HS-5 (cell line): ENCODE data around the gene CS.

ENCODE experiments used
- DNase-seq: peaks from one replicate; pipeline ENCODE4 v3.0.0-alpha.2; 2012; ENCODE audit warnings: low read depth

The CS gene

GRCh38 chr12:56244494-56244893 lies 55.6 kb downstream of the CS start:
- no peak for DNase-seq

- DNase-seq, result no peak
Observed at GRCh38 chr12:56243731-56244181, 56.4 kb downstream of the CS start.

- DNase-seq, result no peak
Observed at GRCh38 chr12:56242986-56243385, 57.1 kb downstream of the CS start.

DNA sequence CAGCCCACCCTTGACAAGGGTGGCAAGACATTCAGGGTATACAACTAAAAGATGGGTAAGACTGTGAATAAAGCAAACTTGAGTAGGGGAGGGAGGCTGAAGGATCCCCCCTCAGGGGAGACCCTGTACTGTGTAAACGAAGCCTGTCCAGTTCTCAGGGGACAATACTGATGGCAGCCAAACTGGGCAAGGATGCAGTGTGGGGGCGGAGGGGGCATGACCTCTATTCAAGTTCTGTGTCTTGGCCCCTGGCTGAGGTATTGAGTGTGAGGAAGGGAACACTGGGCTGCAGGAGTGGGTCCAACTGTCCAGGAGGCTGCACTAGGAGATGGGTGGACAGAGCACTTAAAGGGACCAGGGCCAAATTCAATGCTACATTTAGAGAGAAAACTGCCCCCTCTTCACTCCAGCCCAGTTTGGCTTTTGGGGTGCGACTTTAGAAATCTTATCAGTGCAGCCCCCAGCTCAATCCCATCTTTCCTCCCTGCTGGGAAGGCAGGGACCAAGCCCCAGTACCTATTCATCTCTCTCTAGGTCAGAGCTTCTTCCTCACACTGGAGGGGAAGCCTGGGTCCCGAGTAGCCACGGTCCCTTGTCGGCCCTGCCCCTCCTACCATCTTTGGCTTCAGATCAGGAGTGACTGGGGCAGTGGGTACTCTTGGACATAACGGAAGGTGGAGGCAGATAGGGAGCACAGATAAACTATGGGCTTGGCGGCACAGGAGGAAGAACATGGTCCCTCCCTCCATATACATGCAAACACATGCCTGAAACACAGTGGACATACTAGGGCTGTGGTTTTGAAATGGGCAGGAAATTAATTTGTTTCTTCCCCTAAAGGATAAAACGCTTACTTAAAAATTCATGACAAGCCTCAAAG lies 58.5 kb downstream of the CS start:
- no peak for DNase-seq

- DNase-seq, result no peak
Observed at GRCh38 chr12:56237552-56237951, 62.6 kb downstream of the CS start.

DNA sequence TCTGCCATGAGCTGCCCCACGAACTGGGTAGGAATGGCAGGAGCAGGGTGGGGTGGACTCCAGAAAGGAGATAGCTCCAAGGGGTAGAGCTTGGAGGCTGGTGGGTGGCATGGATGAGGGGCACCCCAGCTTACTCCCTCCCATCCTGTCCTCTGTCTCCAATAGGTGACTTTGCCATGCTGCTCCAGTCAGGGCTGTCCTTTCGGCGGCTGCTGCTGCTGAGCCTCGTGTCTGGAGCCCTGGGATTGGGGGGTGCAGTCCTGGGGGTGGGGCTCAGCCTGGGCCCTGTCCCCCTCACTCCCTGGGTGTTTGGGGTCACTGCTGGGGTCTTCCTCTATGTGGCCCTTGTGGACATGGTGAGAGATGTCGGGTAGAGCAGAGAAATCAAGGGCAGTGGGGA lies 63.1 kb downstream of the CS start:
- DNase-seq, result no peak

DNA sequence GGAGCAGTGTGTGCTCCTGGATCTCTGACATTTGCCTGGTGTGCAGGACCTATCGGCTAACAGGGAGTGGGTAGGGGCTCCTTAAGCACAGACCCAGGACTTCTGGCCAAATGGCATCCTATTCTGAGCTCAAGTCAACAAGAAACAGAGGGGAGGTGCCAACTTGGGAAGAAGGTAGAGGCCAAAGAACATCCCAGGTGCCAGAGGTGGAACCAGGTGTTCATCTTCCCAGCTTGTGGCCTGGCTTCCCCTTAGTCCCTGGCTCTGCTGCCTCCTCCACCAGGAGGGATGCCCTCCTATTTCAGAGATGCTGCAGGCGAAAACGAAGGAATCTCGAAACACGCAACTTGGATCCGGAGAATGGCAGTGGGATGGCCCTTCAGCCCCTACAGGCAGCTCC lies 64.0 kb downstream of the CS start:
- DNase-seq, result no peak

DNA sequence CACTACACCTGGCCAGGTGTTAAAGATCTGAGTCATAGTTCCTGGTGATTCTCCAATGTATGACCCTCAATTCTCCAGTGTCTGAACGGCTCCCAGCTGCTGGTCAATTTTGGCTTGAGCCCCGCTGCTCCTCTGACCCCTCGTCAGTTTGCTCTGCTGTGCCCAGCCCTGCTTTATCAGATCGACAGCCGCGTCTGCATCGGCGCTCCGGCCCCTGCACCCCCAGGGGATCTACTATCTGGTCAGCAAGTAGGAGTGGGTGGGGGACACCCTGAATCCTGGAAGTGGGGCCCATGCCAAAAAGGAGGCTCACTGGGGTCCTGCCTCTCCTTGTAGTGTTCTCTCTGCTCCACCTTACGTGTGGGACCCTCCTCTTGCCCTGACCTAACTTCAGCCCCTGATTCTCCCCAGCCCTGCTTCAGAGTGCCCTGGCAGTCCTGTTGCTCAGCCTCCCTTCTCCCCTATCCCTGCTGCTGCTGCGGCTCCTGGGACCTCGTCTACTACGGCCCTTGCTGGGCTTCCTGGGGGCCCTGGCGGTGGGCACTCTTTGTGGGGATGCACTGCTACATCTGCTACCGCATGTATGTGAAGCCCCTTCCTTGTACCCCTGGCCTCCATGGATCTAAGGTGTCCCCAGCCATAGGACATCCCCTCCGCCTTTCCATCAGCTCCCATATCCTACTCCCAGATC lies 65.2 kb downstream of the CS start:
- no peak for DNase-seq

DNA sequence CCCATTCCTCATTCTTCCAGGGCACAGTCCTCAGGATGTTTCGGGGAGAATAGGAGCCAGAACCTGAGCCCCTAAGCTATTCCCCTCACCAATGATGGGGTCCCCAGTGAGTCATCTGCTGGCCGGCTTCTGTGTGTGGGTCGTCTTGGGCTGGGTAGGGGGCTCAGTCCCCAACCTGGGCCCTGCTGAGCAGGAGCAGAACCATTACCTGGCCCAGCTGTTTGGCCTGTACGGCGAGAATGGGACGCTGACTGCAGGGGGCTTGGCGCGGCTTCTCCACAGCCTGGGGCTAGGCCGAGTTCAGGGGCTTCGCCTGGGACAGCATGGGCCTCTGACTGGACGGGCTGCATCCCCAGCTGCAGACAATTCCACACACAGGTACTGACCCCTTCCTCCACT lies 68.9 kb downstream of the CS start:
- no peak for DNase-seq

DNA sequence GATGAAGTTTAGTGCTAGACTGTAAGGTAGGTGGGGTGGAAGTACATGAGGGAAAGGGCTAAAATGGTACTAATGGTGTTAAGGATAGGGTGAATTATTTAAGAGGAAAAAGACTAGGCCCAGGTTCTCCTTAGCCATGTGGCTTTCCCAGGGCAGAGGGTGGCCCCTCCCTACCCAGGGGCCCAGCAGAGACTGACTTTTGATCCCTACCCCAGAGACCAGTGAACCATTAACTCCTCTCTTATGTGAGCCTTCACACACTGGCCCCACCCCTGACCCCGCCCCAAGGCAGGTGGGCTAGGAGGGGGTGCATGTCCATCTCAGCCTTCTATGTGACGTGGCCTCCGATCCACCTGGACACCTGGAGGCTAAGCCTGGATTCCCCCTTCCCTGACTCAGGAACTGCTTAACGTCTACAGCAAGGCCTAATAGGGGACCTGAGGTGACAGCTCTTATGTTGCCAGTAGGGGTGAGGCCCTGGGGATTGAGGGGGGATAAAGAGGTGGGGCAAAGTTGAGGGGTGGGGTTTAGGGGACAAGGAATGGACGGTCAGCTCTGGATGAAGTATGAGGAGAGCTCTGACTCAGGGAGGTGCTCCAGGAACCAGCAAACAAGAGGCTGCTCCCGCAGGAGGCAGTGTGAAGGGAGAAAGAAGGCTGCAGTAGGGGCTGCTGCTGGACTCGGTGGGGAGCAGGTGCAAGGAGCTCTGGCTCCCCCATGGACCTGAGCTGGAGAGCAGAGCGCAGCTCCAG lies 69.5 kb downstream of the CS start:
- DNase-seq, result no peak

DNA sequence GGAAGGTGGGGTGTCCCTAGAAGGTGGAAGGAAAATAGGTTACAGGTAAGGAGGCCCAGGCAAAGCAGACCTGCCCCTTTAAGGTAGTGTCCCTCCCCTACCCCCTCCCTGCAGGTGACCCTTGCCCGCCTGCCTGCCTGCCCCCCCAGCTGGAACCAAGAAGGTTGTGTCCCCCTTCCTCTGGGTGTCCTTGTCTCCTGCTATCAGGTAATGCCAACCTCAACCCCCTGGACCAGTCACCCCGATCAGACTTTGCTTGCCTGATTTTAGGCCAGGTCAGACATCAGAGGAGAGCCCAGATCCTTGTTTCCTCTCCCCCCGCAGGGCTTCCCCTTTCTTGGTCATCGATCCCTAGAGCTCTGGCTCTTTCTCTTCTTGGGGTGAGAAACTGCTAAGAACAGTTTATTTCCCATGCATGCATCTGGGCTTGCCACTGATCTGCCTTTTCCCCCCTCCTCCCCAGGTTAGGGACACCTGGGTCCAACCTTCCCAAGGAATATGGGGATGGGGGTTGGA lies 70.2 kb downstream of the CS start, which contains the start of gene SLC39A5:
Gene SLC39A5, plus strand, starts transcription at position 136 of the 516 bp plus-strand sequence. CDS start 1,224 bp downstream, outside the sequence.
- no peak for DNase-seq

DNA sequence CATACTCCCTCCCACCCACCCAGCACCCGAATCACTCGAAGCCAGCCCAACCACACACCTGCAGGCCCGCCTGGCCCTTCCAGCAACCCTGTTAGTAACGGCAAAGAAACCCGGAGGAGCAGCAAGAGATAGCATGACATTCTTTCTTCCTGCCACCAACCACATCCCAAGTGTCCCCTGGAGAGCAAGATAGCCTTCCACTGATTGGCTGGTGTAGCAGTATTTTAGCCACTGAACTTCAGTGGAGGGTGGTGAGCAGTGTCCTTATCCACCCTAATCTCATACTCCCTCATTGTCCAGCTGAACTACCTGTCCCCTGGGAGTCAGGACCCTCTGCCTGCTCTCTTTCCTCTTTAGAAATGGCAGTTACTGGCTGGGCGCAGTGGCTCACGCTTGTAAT lies 71.0 kb downstream of the CS start:
- DNase-seq, result no peak

GRCh38 chr12:56224954-56225353 lies 75.2 kb downstream of the CS start:
- no peak for DNase-seq

DNA sequence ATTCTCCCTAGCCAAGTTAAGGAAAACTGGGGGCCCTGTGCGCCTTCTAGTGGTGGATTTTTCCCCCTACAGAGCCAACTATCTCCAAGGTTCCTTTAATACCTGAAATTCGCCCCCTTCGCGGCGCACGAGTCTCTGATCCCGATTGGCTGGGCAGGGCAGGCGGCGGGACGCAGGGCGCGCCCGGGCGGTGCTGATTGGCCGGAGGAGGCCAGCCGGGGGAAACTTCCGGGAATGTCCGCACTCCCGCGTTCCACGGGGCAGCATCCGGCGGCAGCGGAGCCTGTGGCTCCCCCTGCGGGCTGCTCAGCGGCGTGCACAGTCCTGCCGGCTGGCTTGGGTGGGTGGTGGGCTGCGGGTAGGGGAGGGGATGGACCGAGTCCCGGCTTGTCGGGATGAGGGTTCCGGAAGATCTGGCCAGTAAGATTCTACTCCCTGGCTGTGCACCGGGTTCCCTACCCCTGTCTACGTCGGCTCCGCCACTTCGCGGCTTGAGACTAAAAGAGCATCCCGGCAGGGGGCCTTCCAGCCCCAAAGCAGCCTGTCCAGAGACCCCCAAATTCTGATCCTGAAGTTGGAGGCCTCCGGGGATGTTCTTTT lies 75.9 kb downstream of the CS start, which contains the start of gene NABP2:
Gene NABP2, plus strand, starts transcription at position 241 of the 600 bp plus-strand sequence. CDS start 515 bp downstream, outside the sequence.
- DNase-seq, result peak; percentile 94

GRCh38 chr12:56223571-56224101 lies 76.5 kb downstream of the CS start:
- no peak for DNase-seq

DNA sequence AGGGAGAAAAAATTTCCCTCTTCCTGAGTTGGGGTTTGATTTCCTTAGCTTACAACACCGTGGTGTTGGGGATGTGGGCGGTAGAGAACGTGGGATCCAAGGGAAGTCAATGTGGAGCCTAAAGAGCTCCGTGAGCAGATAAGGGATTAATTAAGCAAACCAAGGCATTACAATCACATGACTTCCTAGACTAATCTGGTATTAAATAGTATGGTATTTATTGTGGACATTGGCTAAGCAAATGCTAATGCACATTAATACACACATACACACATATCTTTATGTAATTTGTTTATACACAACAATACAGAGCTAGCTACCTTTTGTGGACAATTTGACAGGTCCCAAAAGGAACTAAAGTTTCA lies 77.6 kb downstream of the CS start:
- DNase-seq, result no peak

GRCh38 chr12:56221757-56222530 lies 78.2 kb downstream of the CS start, which contains the start of gene RNF41:
Gene RNF41, minus strand, starts transcription at chr12:56221922. Its CDS starts 7,875 bp downstream, at chr12:56214047.
- DNase-seq, result peak; percentile 91
